Activated CD4-positive, alpha-beta memory T cell treated with anti-CD3 and anti-CD28 coated beads for 36 hours (primary cell): ENCODE results near the gene ATP11A. TPM values are rescaled to one million over a fixed set of nuclear protein-coding genes. Genes with fewer than 3 reads are reported as not detected.

Experiments used
- CTCF ChIA-PET: fragments of 350-600 bp; sonication (Branson Sonifier 250); formaldehyde crosslinking; loops from one replicate; lab custom pipeline; 2021; ENCODE audit warnings: antibody characterized with exemption, inconsistent platforms; lab: Charles Lee
- POLR2A ChIA-PET: fragments of 350-600 bp; sonication (Branson Sonifier 250); formaldehyde crosslinking; loops from one replicate; lab custom pipeline; 2021; ENCODE audit warnings: antibody characterized with exemption; lab: Charles Lee
- DNase-seq: peaks from one replicate; pipeline ENCODE4 v3.0.0-alpha.2; 2020
- H3K27ac Mint-ChIP-seq: one replicate; pipeline ENCODE4 v1.8.0; 2021; ENCODE audit warnings: mixed read lengths
- H3K27me3 Mint-ChIP-seq: one replicate; pipeline ENCODE4 v1.8.0; 2021; ENCODE audit warnings: mixed read lengths
- H3K36me3 Mint-ChIP-seq: one replicate; pipeline ENCODE4 v1.8.0; 2021; ENCODE audit warnings: mixed read lengths
- H3K4me1 Mint-ChIP-seq: one replicate; pipeline ENCODE4 v1.8.0; 2021; ENCODE audit warnings: low read depth, mixed read lengths
- H3K4me3 Mint-ChIP-seq: one replicate; pipeline ENCODE4 v1.8.0; 2021; ENCODE audit warnings: mild to moderate bottlenecking, mixed read lengths
- H3K9me3 Mint-ChIP-seq: one replicate; pipeline ENCODE4 v1.8.0; 2021; ENCODE audit warnings: mixed read lengths
- intact Hi-C: fragments of 100-400 bp; cut with micrococcal nuclease; formaldehyde crosslinking; loops from one replicate; pipeline ENCODE4 v1.15.1; 2023
- total RNA-seq, 2 experiments: library from RNA; stranded (reverse); gene quantifications; one replicate each; pipeline ENCODE4 v1.2.3, GENCODE V29; 2021

The ATP11A gene
- total RNA-seq, 2 experiments from 2014 or later = 36.6 to 38.7 TPM

DNA sequence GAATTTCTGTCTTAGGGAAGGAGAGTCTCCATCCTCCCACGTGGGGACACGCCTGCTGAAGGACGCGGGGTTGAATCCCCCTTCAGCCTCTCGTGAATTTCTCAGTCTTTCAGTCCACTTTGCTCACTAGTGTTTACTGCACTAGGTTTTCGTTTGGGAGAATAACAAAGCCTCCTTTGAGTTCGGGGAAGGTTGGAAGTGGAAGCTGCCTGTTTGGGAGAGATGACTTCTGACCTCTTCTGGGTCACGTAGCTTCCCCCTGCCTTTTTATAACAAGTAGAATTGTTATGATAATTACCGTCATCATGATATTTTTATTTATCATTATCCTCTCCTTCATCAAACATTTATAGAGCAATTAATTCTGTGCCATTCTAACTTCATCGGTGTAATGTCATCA, 60.7 kb downstream of the ATP11A start:
- no peaks in the 10 kb centered on the region for H3K27me3 Mint-ChIP-seq
- H3K4me3 Mint-ChIP-seq = no peak overlapping the region
- ChIA-PET POLR2A (no interaction called here), CTCF (no interaction called here)
- DNase-seq = no peak
- no peak overlapping the region for H3K27ac Mint-ChIP-seq
- H3K4me1 Mint-ChIP-seq = peaks cover 11% of the 10 kb centered on the region
- H3K36me3 Mint-ChIP-seq = no peaks in the 10 kb centered on the region
- no peaks in the 10 kb centered on the region for H3K9me3 Mint-ChIP-seq
- intact Hi-C loops = no loop called here

DNA sequence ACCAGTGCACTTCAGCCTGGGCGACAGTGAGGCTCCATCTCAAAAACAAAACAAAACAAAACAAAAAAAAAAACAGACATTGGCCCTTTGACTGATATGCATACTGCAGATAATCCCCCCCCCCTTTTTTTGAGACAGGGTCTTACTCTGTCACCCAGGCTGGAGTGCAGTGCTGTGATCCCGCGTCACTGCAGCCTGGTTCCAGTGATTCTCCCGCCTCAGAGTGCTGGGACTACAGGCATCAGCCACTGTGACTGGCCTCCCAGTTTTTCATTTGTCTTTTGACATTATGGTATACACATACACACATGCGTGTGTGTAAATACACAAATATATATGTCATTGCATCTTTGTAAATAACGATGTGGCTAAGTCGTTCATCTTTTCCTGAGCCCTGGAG, 61.8 kb downstream of the ATP11A start:
- Mint-ChIP-seq H3K4me1 (peaks cover 11% of the 10 kb centered on the region), H3K4me3 (no peak overlapping the region), H3K36me3 (no peaks in the 10 kb centered on the region), H3K27me3 (no peaks in the 10 kb centered on the region), H3K27ac (no peak overlapping the region), H3K9me3 (no peaks in the 10 kb centered on the region)
- intact Hi-C loops = no loop called here
- ChIA-PET CTCF (no interaction called here), POLR2A (no interaction called here)
- DNase-seq = no peak

DNA sequence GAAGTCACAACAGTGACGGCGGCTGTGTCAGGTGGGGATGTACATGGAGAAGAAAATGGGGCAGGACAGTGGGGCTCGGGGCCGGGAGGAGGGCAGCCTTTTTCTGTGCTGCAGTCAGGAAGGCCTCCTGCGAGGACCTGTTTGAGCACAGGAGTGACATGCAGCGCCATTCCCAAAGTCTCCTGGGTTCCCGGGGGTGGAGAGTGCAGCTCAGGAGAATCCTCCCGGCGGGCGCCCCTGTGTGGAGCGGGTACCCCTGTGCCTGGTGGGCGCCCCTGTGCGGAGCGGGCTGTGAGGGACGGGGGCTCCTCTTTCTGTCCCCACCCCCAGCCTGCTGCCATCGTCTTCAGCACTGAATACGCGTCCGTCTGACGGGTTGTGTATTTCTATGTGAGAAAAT, 62.4 kb downstream of the ATP11A start:
- no peak overlapping the region for H3K27ac Mint-ChIP-seq

DNA sequence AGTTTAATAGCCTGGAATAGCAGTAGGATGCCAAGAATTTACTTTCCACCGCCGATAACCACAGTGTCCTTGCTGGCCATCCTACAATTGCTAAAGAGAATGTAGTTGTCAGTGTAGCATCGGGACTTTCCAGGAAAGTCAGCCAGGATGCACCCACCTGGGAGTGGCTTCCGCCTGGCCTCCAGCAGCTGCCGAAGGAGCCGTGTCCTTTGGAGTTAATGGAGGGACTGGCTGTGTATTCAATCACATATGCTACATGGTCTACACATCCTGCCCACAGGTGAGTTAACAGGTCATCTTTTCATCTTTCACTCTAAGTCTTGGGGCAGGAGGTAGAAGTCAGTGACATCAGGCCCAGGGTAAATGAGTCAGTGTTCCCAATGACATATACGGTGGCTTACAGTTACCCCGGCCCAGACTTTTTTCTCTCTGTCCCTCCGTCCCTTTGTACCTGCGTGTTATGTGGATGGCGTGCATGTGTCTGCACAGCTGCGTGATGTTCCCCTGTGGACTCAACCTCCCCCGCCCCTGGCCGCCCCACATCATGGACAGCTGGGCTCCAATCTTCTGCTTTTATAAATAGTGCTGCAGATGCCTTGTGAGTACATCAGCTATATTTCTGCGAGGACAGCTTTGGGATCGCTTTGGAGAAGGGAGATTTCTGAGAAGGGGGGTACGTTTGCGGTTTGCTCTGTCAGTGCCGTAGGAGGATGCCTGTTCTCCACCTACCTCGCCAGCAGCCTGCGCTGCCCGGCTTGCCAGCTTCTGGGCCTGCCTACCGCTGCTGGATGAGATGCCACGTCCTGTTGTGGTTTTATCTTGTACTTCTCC, 63.1 kb downstream of the ATP11A start:
- Mint-ChIP-seq H3K36me3 (no peaks in the 10 kb centered on the region), H3K9me3 (no peaks in the 10 kb centered on the region), H3K27me3 (no peaks in the 10 kb centered on the region), H3K4me3 (no peak overlapping the region), H3K4me1 (peaks cover 11% of the 10 kb centered on the region), H3K27ac (peak overlapping the region; percentile 50)
- intact Hi-C loops = no loop called here
- ChIA-PET POLR2A (no interaction called here), CTCF (no interaction called here)
- DNase-seq = peak; percentile 48

More for the DNA sequence above, 62.4 kb downstream of the ATP11A start:
- Mint-ChIP-seq H3K4me3 (no peak overlapping the region), H3K4me1 (peaks cover 11% of the 10 kb centered on the region), H3K27me3 (no peaks in the 10 kb centered on the region), H3K36me3 (no peaks in the 10 kb centered on the region), H3K9me3 (no peaks in the 10 kb centered on the region)
- ChIA-PET CTCF (no interaction called here), POLR2A (no interaction called here)
- intact Hi-C loops = no loop called here
- DNase-seq = no peak

DNA sequence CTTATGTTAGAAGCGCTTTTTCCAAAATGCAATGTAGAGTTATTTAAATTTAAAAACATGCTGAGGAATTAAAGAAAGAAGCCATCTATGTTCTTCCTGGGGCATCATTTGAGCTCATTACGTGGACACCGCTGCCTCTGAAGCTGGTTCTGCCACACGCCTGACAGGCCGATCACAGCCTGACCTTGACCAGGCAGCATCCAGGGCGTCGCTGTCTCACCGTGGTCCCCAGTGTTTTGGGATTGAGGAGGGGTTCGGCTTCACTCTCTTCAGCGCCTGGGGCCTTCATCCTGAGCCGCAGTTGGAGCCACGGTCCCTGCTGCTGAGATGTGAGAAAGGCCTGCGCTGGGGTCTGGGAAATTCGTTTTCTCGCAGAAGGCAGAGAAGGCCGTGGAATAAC, 64.0 kb downstream of the ATP11A start:
- H3K27me3 Mint-ChIP-seq = no peaks in the 10 kb centered on the region
- no peak for DNase-seq
- ChIA-PET POLR2A (no interaction called here), CTCF (no interaction called here)
- intact Hi-C loops = no loop called here
- peaks cover 14% of the 10 kb centered on the region for H3K4me1 Mint-ChIP-seq
- H3K27ac Mint-ChIP-seq = no peak overlapping the region
- H3K9me3 Mint-ChIP-seq = no peaks in the 10 kb centered on the region
- no peaks in the 10 kb centered on the region for H3K36me3 Mint-ChIP-seq
- no peak overlapping the region for H3K4me3 Mint-ChIP-seq

DNA sequence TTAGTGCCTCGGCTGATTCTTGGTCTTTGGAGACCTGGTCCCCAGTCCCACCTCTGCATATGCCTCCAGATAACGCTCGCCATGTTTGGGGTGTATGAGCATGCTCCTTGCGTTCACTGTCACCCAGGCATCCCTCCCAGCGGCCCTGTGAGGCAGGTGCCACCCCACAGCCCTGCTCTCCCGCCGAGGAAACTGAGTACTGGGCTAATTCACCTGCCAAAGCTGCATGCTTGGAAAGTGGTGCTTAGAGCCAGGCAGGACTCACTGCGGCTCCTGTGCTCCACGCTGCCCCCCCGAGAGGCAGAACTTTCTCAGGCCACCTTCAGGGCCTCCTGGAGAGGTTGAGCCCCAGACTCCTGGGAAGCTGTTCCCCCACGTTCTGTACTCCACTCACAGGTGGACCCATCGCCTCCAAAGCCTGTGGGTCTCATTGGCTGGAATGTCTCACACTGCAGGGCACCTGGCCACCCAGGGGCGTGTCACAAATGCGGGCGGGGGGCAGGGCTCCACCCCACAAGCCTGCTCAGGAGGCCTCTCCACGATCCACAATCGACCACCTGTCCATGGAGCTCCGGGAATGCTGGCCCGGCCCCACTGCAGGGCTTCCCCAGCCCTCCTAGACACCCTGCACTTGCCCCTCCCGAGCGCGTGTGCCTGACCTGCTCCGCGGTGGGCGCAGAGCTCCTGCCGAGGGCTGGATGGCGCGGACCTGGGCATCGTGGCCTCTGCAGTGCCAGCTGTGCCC, 64.6 kb downstream of the ATP11A start:
- Mint-ChIP-seq H3K9me3 (no peaks in the 10 kb centered on the region), H3K4me1 (peaks cover 16% of the 10 kb centered on the region), H3K27me3 (no peaks in the 10 kb centered on the region), H3K36me3 (no peaks in the 10 kb centered on the region), H3K27ac (no peak overlapping the region), H3K4me3 (no peak overlapping the region)
- intact Hi-C loops = no loop called here
- POLR2A ChIA-PET = no interaction called here
- DNase-seq = no peak
- CTCF ChIA-PET = no interaction called here

DNA sequence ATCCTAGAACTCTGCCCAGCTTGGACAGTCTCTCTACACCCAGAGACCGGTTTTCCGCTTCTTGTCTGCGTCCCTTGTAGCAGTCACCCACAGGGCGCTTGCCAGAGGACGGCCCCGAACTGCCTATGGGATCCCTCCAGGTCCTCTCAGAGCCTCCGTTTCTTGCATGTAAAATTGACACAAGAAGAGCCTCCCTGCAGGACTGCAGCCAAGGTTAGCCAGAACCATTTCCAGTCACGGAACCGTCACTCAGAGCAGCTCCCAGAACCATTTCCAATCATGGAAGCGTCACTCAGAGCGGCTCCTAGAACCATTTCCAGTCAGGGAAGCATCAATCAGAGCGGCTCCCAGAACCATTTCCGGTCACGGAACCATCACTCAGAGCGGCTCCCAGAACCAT, 65.5 kb downstream of the ATP11A start:
- CTCF ChIA-PET = no interaction called here
- Mint-ChIP-seq H3K36me3 (no peaks in the 10 kb centered on the region), H3K4me1 (peaks cover 16% of the 10 kb centered on the region), H3K27me3 (no peaks in the 10 kb centered on the region), H3K4me3 (no peak overlapping the region), H3K27ac (no peak overlapping the region), H3K9me3 (no peaks in the 10 kb centered on the region)
- POLR2A ChIA-PET = no interaction called here
- intact Hi-C loops = no loop called here
- DNase-seq = no peak

DNA sequence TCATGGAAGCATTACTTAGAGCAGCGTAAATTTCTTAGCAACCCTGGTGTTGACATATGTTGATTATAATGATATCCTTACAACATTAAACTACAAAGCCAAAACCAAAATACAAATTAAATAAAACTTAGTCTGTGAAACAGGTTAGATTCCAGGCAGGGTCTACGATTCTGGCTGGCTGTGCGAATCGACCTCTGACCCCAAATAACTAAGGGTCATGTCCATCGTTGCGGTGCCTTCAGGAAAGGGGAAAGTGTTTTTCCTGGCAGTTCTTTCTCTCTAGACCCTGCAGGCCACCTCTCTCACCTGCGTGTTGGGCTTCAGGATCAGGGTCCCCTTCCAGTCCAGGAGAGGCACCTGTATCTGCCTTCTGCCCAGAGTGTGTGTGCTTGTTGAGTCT, 66.2 kb downstream of the ATP11A start:
- intact Hi-C loops = no loop called here
- peaks cover 16% of the 10 kb centered on the region for H3K4me1 Mint-ChIP-seq
- DNase-seq = no peak
- no peaks in the 10 kb centered on the region for H3K9me3 Mint-ChIP-seq
- H3K4me3 Mint-ChIP-seq = no peak overlapping the region
- CTCF ChIA-PET = no interaction called here
- H3K36me3 Mint-ChIP-seq = no peaks in the 10 kb centered on the region
- no peaks in the 10 kb centered on the region for H3K27me3 Mint-ChIP-seq
- POLR2A ChIA-PET = no interaction called here
- no peak overlapping the region for H3K27ac Mint-ChIP-seq

DNA sequence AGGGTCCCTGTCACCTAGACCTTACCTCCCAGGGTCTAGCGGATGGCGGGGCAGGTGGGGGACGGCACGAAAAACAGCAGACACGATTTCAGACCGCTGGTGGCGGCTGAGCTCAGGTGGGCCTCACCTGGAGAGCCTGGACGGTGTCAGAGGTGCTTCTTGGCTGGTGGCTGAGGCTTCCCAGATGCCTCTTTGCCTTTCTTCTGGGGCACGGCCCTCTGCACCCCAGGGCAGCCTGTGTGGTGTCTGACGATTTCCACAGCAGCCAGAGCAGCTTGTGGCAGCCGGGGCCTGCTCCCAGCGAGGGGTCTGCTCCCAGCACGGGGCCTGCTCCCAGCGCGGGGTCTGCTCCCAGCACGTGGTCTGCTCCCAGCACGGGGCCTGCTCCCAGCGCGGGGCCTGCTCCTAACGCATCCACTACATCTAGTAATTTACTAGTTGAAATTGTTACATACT, 66.7 kb downstream of the ATP11A start:
- ChIA-PET CTCF (no interaction called here), POLR2A (no interaction called here)
- Mint-ChIP-seq H3K4me3 (no peak overlapping the region), H3K9me3 (no peaks in the 10 kb centered on the region), H3K36me3 (no peaks in the 10 kb centered on the region), H3K4me1 (peaks cover 16% of the 10 kb centered on the region), H3K27ac (no peak overlapping the region), H3K27me3 (no peaks in the 10 kb centered on the region)
- DNase-seq = no peak
- intact Hi-C loops = no loop called here

DNA sequence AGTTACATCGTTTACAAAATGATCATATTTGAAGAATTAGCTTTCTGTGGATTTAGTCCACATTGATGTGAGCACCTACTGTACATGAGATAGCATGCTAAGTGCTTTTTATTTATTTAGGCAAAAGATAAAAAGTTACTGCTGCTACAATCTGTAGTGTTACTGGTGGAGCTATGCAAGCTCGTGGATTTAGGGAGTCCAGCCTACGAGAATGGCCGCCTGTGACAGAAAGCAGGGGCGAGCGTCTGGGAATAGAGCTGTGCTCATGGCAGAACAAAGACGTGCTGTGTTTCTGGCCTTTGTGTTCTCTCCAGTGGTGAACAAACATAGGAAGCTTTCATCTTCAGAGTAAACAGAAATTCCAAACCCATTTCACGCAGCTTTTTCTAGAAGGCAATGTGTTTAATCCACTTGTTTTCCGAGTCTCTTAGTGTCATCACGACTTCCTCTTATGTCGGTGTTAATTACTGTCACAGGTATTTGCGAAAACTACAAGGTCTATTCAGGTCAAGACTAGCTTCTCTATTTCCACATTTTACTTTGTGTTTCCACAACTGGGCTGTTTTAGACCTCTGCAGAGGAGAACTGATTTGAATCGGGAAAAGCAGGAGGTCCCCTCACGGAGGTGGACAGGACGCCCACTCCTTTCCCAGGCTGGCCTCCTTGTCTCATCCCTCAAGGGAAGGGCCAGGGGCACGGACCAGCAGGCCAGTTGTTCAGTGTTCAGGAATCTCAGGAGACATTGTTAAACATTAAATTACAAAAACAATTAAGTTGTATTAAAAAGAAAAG, 67.3 kb downstream of the ATP11A start:
- POLR2A ChIA-PET = no interaction called here
- Mint-ChIP-seq H3K27me3 (no peaks in the 10 kb centered on the region), H3K4me1 (peaks cover 16% of the 10 kb centered on the region), H3K27ac (no peak overlapping the region), H3K36me3 (no peaks in the 10 kb centered on the region), H3K4me3 (no peak overlapping the region), H3K9me3 (no peaks in the 10 kb centered on the region)
- CTCF ChIA-PET = no interaction called here
- intact Hi-C loops = no loop called here
- DNase-seq = no peak

DNA sequence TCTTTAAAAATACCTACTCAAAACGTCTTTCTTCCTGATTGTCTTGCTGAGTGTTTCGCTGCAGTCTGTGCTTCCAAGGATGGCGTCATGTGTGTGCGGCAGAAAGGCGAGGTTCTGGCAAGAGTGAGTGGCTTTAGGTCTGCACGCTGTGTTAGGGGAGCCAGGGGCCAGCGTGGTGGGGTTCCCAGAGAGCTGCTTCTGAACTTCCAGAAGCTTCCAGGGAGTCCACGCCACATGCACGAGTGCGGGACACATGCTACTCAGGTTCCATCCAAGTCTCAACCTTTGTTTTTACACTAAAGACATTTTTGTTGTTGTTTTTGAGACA, 67.9 kb downstream of the ATP11A start:
- Mint-ChIP-seq H3K36me3 (no peaks in the 10 kb centered on the region), H3K4me3 (no peak overlapping the region), H3K27me3 (no peaks in the 10 kb centered on the region), H3K9me3 (no peaks in the 10 kb centered on the region), H3K27ac (no peak overlapping the region), H3K4me1 (peaks cover 12% of the 10 kb centered on the region)
- ChIA-PET POLR2A (no interaction called here), CTCF (no interaction called here)
- DNase-seq = no peak
- intact Hi-C loops = no loop called here

DNA sequence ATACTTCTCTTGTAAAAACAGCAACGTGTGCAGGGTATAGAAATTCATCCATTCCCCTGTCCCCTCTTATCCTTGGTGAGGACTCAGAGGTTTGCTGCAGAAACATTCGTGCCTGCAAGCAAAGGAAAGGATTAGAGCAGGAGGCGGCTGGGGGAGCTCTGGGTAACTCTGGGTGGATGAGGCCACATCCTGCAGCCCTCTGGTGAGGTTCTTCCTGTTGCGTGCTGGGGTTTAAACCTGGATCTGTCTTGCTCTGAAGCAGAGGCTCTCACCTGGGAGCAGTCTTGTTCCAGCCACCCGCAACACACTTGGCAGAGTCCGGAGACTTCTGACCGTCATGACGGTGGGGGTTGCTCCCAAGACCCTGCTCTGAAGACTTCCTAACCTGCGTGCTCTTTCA, 69.2 kb downstream of the ATP11A start:
- ChIA-PET CTCF (no interaction called here), POLR2A (no interaction called here)
- no peak for DNase-seq
- intact Hi-C loops = no loop called here
- H3K4me3 Mint-ChIP-seq = no peak overlapping the region
- H3K36me3 Mint-ChIP-seq = no peaks in the 10 kb centered on the region
- H3K9me3 Mint-ChIP-seq = no peaks in the 10 kb centered on the region
- no peak overlapping the region for H3K27ac Mint-ChIP-seq
- H3K4me1 Mint-ChIP-seq = peaks cover 4% of the 10 kb centered on the region
- no peaks in the 10 kb centered on the region for H3K27me3 Mint-ChIP-seq
